ENCODE data around the gene EFS. TPM values are rescaled to one million over a fixed set of nuclear protein-coding genes. Genes with fewer than 3 reads are reported as not detected.

EFS gene
- total and polyA plus RNA-seq, 2 donors from 2014 or later, result 5.5 to 5.6 TPM

GRCh38 chr14:23354990-23355389 is 10.0 kb downstream of the EFS start:
- no peak overlapping the region for H3K27ac ChIP-seq (ENCODE audit: low read depth in 2 of 2, low read length in 2 of 2)
- intact Hi-C loops (cut with DNase I), result no loop called here
- peaks cover 0 to 7% (median 0%) of the 10 kb centered on the region in 3 donors for H3K4me1 ChIP-seq (ENCODE audit: control insufficient read depth in 2 of 3, insufficient read depth in 2 of 3, low read depth in 1 of 3, low read length in 3 of 3)
- no peaks in the 10 kb centered on the region for H3K9me3 ChIP-seq (ENCODE audit: control insufficient read depth in 2 of 3, insufficient read depth in 1 of 3, low read length in 3 of 3)
- no peaks in the 10 kb centered on the region for H3K27me3 ChIP-seq (ENCODE audit: control insufficient read depth, insufficient read depth, low read length)
- H3K4me3 ChIP-seq (ENCODE audit: low read length in 3 of 3), result no peak overlapping the region
- no peak for DNase-seq
- peaks cover 0 to 2% (median 0%) of the 10 kb centered on the region in 3 donors for H3K36me3 ChIP-seq (ENCODE audit: control insufficient read depth in 2 of 3, insufficient read depth in 3 of 3, low read length in 3 of 3)
- FAIRE-seq, result no peak
- no peak for TF ChIP-seq CTCF (IDR thresholded peaks at IDR 0.05; ENCODE audit: borderline replicate concordance, extremely low read depth, insufficient read depth)
- no peak overlapping the region for H3K9ac ChIP-seq (ENCODE audit: low read length in 3 of 3)

- peaks cover 0 to 2% (median 0%) of the 10 kb centered on the region in 3 donors for H3K36me3 ChIP-seq (ENCODE audit: control insufficient read depth in 2 of 3, insufficient read depth in 3 of 3, low read length in 3 of 3)
- intact Hi-C loops (cut with DNase I), result no loop called here
- no peak overlapping the region for H3K27ac ChIP-seq (ENCODE audit: low read depth in 2 of 2, low read length in 2 of 2)
- no peak overlapping the region for H3K4me3 ChIP-seq (ENCODE audit: low read length in 3 of 3)
- DNase-seq (no peak), FAIRE-seq (no peak)
- no peaks in the 10 kb centered on the region for H3K27me3 ChIP-seq (ENCODE audit: control insufficient read depth, insufficient read depth, low read length)
- H3K9ac ChIP-seq (ENCODE audit: low read length in 3 of 3), result peak overlapping the region in 2 of 3 donors; percentile 39 to 68
- no peaks in the 10 kb centered on the region for H3K9me3 ChIP-seq (ENCODE audit: control insufficient read depth in 2 of 3, insufficient read depth in 1 of 3, low read length in 3 of 3)
- H3K4me1 ChIP-seq (ENCODE audit: control insufficient read depth in 2 of 3, insufficient read depth in 2 of 3, low read depth in 1 of 3, low read length in 3 of 3), result peaks cover 0 to 7% (median 0%) of the 10 kb centered on the region in 3 donors
- TF ChIP-seq CTCF (IDR thresholded peaks at IDR 0.05; ENCODE audit: borderline replicate concordance, extremely low read depth, insufficient read depth), result no peak
These were observed 11.6 kb downstream of the EFS start for GRCh38 chr14:23353433-23353780.

- Histone ChIP-seq H3K4me3 (ENCODE audit: low read length in 3 of 3) (peak within 1 kb of the TSS; percentile 44 to 73 (median 66)), H3K36me3 (ENCODE audit: control insufficient read depth in 2 of 3, insufficient read depth in 3 of 3, low read length in 3 of 3) (no peaks in the 10 kb centered on the region), H3K9me3 (ENCODE audit: control insufficient read depth in 2 of 3, insufficient read depth in 1 of 3, low read length in 3 of 3) (no peaks in the 10 kb centered on the region), H3K27me3 (ENCODE audit: control insufficient read depth, insufficient read depth, low read length) (no peaks in the 10 kb centered on the region), H3K4me1 (ENCODE audit: control insufficient read depth in 2 of 3, insufficient read depth in 2 of 3, low read depth in 1 of 3, low read length in 3 of 3) (peaks cover 0 to 7% (median 0%) of the 10 kb centered on the region in 3 donors), H3K9ac (ENCODE audit: low read length in 3 of 3) (peak within 1 kb of the TSS; percentile 20 to 68 (median 39)), H3K27ac (ENCODE audit: low read depth in 2 of 2, low read length in 2 of 2) (no peak within 1 kb of the TSS)
- DNase-seq (peak; percentile 89 to 97 (median 93)), FAIRE-seq (no peak)
- intact Hi-C loops (cut with DNase I), result no loop called here
- no peak for TF ChIP-seq CTCF (IDR thresholded peaks at IDR 0.05; ENCODE audit: borderline replicate concordance, extremely low read depth, insufficient read depth)
These were observed 12.2 kb downstream of the EFS start, which contains the start of gene SLC22A17 for GRCh38 chr14:23352506-23353432. TSS of gene SLC22A17 (minus strand) at chr14:23352887.

All from kidney (tissue), 14 donors.